Testis (tissue), 2 donors: Measurements from ENCODE around the gene FOXN3.

Source experiments
- POLR2A ChIP-seq: fragments of 450-650 bp; IDR thresholded peaks from one replicate; pipeline ENCODE4 v1.6.1; 2017; ENCODE audit warnings: antibody characterized with exemption, mild to moderate bottlenecking, moderate library complexity
- TF ChIP-seq, protein P1 (sequence below), 3 experiments: fragments of 450-650 bp in 2 of 3; fragments of 200-600 bp in 1 of 3; sonication (generic) in 1 of 3; IDR thresholded peaks; one replicate each; pipeline ENCODE4 v1.5.1; 2016 to 2019; ENCODE audit warnings: antibody characterized with exemption in 3 of 3, mild to moderate bottlenecking in 2 of 3, moderate library complexity in 1 of 3

DNA sequence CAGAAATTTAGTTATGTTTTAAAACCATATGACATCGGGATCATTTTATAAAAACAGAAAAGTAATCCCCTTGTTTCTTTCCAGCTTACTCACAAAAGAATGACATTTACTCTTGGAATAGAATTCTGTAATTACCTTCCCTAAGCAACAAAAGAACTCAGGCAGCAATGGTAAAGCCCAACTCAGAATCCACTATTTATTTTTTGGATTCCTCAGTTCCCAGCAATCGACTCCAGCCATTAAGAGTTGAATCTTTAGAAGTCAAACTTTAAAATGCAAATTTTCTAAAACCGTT lies 65.9 kb downstream of the FOXN3 start:
- TF ChIP-seq, protein P1, sequence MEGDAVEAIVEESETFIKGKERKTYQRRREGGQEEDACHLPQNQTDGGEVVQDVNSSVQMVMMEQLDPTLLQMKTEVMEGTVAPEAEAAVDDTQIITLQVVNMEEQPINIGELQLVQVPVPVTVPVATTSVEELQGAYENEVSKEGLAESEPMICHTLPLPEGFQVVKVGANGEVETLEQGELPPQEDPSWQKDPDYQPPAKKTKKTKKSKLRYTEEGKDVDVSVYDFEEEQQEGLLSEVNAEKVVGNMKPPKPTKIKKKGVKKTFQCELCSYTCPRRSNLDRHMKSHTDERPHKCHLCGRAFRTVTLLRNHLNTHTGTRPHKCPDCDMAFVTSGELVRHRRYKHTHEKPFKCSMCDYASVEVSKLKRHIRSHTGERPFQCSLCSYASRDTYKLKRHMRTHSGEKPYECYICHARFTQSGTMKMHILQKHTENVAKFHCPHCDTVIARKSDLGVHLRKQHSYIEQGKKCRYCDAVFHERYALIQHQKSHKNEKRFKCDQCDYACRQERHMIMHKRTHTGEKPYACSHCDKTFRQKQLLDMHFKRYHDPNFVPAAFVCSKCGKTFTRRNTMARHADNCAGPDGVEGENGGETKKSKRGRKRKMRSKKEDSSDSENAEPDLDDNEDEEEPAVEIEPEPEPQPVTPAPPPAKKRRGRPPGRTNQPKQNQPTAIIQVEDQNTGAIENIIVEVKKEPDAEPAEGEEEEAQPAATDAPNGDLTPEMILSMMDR (IDR thresholded peaks at IDR 0.05): no peak
- TF ChIP-seq POLR2A: no peak
